RWPE2 (cell line): ENCODE results near the gene SPATC1L.
"Not testable (repeated sequence)": the region's sequence is repeated elsewhere in the genome, so short reads cannot be mapped to it uniquely, and the experiment has no call there.

Source experiments
- ATAC-seq: fragments of 200-7000 bp; cut with Tn5 transposase; 3 replicates; pipeline ENCODE4 v1.9.1; 2021; ENCODE audit warnings: low read depth
- DNase-seq: peaks from one replicate; pipeline ENCODE4 v3.0.0-alpha.2; 2020; ENCODE audit warnings: low spot score
- H3K27ac ChIP-seq: fragments of 450-650 bp; 2 replicates; pipeline ENCODE4 v1.5.1; 2017; ENCODE audit warnings: mild to moderate bottlenecking; ENCODE audit not compliant: poor library complexity, severe bottlenecking
- H3K27me3 ChIP-seq: fragments of 250-450 bp; sonication (Bioruptor Pico); 2 replicates; pipeline ENCODE4 v1.5.1; 2021; ENCODE audit warnings: mild to moderate bottlenecking, moderate library complexity; ENCODE audit not compliant: insufficient read depth, poor library complexity, severe bottlenecking
- H3K36me3 ChIP-seq: fragments of 250-450 bp; sonication (Bioruptor Pico); 2 replicates; pipeline ENCODE4 v1.5.1; 2020; ENCODE audit warnings: low read depth, mild to moderate bottlenecking, moderate library complexity
- H3K4me1 ChIP-seq: fragments of 250-450 bp; sonication (Bioruptor Pico); 2 replicates; pipeline ENCODE4 v1.5.1; 2021; ENCODE audit warnings: mild to moderate bottlenecking, moderate library complexity; ENCODE audit not compliant: insufficient read depth, poor library complexity, severe bottlenecking
- H3K4me3 ChIP-seq: fragments of 250-450 bp; sonication (Bioruptor Pico); 2 replicates; pipeline ENCODE4 v1.5.1; 2021; ENCODE audit warnings: mild to moderate bottlenecking, moderate library complexity; ENCODE audit not compliant: severe bottlenecking
- H3K9me3 ChIP-seq: fragments of 250-450 bp; sonication (Bioruptor Pico); 2 replicates; pipeline ENCODE4 v1.5.1; 2021; ENCODE audit warnings: mild to moderate bottlenecking, moderate library complexity; ENCODE audit not compliant: severe bottlenecking
- CTCF ChIP-seq: fragments of 450-650 bp; IDR thresholded peaks from one replicate; pipeline ENCODE4 v1.5.1; 2017; ENCODE audit warnings: mild to moderate bottlenecking, moderate library complexity; ENCODE audit not compliant: poor library complexity, severe bottlenecking

Gene SPATC1L

GRCh38 chr21:46227811-46228344, 43.6 kb upstream of the SPATC1L start:
- Histone ChIP-seq H3K36me3 (peaks cover 49% of the 10 kb centered on the region), H3K9me3 (no peaks in the 10 kb centered on the region), H3K27ac (peak overlapping the region; percentile 52), H3K4me1 (peaks cover 19% of the 10 kb centered on the region), H3K4me3 (peak overlapping the region; percentile 100), H3K27me3 (no peaks in the 10 kb centered on the region)
- DNase-seq = peak; percentile 70
- TF ChIP-seq CTCF = no peak
- 0 out of 3 replicates have a peak, but pooled peaks have one; percentile 7 for ATAC-seq

DNA sequence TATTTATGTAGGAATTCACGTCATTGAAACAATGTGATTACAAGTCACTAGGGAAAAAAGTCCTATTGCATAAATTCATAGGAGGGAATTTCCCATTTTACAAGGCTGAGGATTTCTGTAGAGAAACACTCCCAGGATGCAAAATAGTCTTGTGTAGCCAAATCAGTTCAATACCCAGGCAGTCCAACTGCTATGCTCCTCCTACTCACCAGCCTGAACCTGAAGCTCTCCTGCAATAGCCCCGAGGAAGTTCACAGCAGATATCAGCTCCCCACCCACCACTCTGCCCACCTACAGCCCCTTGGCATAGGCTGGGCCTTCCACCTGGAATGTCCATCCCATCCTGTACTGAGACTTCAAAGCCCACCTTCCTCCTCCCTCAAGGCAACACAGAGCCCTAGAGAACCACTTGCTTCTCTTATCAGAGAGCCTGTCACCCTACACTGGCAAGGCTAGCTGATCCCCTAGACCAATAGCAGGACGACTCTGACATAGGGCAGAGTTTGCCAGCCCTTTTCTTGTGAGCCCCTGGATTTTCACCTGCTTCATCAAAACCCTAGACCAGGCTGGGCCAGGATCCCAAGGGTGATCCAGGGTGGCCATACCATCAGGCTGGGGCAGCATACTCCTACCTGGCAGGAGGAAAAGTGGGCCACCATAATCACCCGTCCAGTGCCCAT, 42.8 kb upstream of the SPATC1L start:
- H3K27ac ChIP-seq = peak overlapping the region; percentile 52
- no peaks in the 10 kb centered on the region for H3K27me3 ChIP-seq
- no peak for TF ChIP-seq CTCF
- ATAC-seq (peak; percentile 40), DNase-seq (peak; percentile 51)
- H3K4me1 ChIP-seq = peaks cover 19% of the 10 kb centered on the region
- H3K9me3 ChIP-seq = no peaks in the 10 kb centered on the region
- H3K36me3 ChIP-seq = peaks cover 58% of the 10 kb centered on the region
- H3K4me3 ChIP-seq = peak overlapping the region; percentile 100

GRCh38 chr21:46226146-46226545, 41.9 kb upstream of the SPATC1L start:
- H3K27ac ChIP-seq = peak overlapping the region; percentile 52
- ATAC-seq = no peak
- peaks cover 62% of the 10 kb centered on the region for H3K36me3 ChIP-seq
- no peak for TF ChIP-seq CTCF
- no peak overlapping the region for H3K4me3 ChIP-seq
- H3K27me3 ChIP-seq = no peaks in the 10 kb centered on the region
- H3K4me1 ChIP-seq = peaks cover 19% of the 10 kb centered on the region
- DNase-seq = no peak
- H3K9me3 ChIP-seq = no peaks in the 10 kb centered on the region

DNA sequence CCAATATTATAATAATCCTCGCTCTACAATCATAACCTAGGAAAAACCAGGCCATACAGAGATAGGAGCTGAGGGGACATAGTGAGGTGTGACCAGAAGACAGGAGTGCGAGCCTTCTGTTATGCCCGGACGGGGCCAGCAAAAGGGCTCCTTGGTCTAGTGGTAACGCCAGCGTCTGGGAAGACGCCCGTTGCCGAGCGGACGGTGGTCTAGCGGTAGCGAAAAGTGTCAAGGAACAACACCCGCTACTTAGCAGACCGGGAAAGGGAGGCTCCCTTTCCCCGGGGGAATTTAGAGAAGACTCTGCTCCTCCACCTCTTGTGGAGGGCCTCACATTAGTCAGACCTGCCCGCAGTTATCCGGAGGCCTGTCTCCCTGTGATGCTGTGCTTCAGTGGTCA, 39.4 kb upstream of the SPATC1L start:
- not testable (repeated sequence) for H3K4me3 ChIP-seq, H3K9me3 ChIP-seq, H3K27me3 ChIP-seq, DNase-seq, H3K4me1 ChIP-seq, ATAC-seq, H3K27ac ChIP-seq
- H3K36me3 ChIP-seq = peaks cover 72% of the 10 kb centered on the region

DNA sequence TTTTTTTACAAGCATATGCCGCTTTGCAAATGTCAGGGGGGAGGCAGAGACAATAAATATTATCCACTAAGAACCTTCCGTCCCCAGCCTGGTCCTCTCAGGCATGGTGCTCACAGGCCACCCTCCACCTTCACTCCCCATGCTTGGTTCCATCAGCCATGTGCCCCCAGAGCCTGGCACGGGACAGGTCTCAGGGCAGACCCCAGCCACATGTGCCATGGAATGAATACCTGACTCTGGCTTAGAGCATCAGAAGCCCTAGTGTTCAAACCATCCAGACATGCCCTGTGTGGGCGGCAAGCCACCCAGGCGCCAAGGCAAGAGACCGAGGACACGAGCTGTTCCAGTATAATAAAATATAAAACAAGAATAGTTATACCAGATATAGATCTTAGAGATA, 39.0 kb upstream of the SPATC1L start:
- H3K4me3 ChIP-seq = no peak overlapping the region
- ATAC-seq (no peak), DNase-seq (no peak)
- no peak overlapping the region for H3K27ac ChIP-seq
- H3K36me3 ChIP-seq = peaks cover 76% of the 10 kb centered on the region
- no peak for TF ChIP-seq CTCF
- no peaks in the 10 kb centered on the region for H3K9me3 ChIP-seq
- H3K27me3 ChIP-seq = no peaks in the 10 kb centered on the region
- H3K4me1 ChIP-seq = peaks cover 9% of the 10 kb centered on the region
